Spleen (tissue), 11 donors: Measurements from ENCODE around the gene SNAPIN. TPM values are rescaled to one million over a fixed set of nuclear protein-coding genes. Genes with fewer than 3 reads are reported as not detected.
A peak's percentile ranks its signal among the peaks of the same experiment; 100 is the strongest.

Experiments used
- DNase-seq: peaks from one replicate; pipeline ENCODE4 v3.0.0-alpha.2; 2020
- H3K27ac ChIP-seq, 8 donors: fragments of 200-600 bp; sonication (generic) in 7 of 8; 1 replicate in 4 of 8; 2 replicates in 4 of 8; pipeline versions ENCODE4 v1.5.0 to v1.8.0; 2016 to 2021; ENCODE audit warnings: inconsistent platforms in 4 of 8, mild to moderate bottlenecking in 4 of 8, moderate library complexity in 1 of 8
- H3K27me3 ChIP-seq, 7 donors: fragments of 200-600 bp; sonication (generic) in 6 of 7; replicated peaks in 1 of 7; 1 replicate in 4 of 7; 2 replicates in 3 of 7; pipeline versions ENCODE4 v1.5.0 to v1.8.0; 2016 to 2021; ENCODE audit warnings: inconsistent platforms in 3 of 7, mild to moderate bottlenecking in 1 of 7
- H3K36me3 ChIP-seq, 6 donors: fragments of 200-600 bp; sonication (generic) in 5 of 6; 1 replicate in 4 of 6; 2 replicates in 2 of 6; pipeline versions ENCODE4 v1.5.0 to v1.8.0; 2016 to 2021; ENCODE audit warnings: inconsistent platforms in 2 of 6
- H3K4me1 ChIP-seq, 6 donors: fragments of 200-600 bp; sonication (generic) in 5 of 6; 1 replicate in 3 of 6; 2 replicates in 3 of 6; pipeline versions ENCODE4 v1.5.0 to v1.8.0; 2016 to 2021; ENCODE audit warnings: inconsistent platforms in 3 of 6
- H3K4me3 ChIP-seq, 8 donors: fragments of 200-600 bp; sonication (generic) in 7 of 8; 1 replicate in 4 of 8; 2 replicates in 4 of 8; pipeline versions ENCODE4 v1.5.0 to v1.8.0; 2016 to 2021; ENCODE audit warnings: inconsistent platforms in 4 of 8, mild to moderate bottlenecking in 4 of 8, moderate library complexity in 2 of 8
- H3K9me3 ChIP-seq, 8 donors: fragments of 200-600 bp; sonication (generic) in 7 of 8; 1 replicate in 4 of 8; 2 replicates in 4 of 8; pipeline versions ENCODE4 v1.5.0 to v1.8.0; 2016 to 2021; ENCODE audit warnings: inconsistent platforms in 4 of 8
- POLR2A ChIP-seq, 3 donors: fragments of 450-650 bp; IDR thresholded peaks; one replicate each; pipeline ENCODE4 v1.5.1; 2017; ENCODE audit warnings: antibody characterized with exemption in 3 of 3, mild to moderate bottlenecking in 1 of 3
- POLR2AphosphoS5 ChIP-seq, 3 donors: sonication (generic); formaldehyde crosslinking; IDR thresholded peaks; one replicate each; pipeline ENCODE4 v1.5.1; 2017; ENCODE audit warnings: antibody characterized with exemption in 3 of 3
- WGBS, 5 donors: extraction: QIAGEN DNeasy Blood & Tissue Kit in 3 of 5; methylation state at CpG; one replicate each; pipeline versions ENCODE4 v1.1.5 to v1.1.7; 2013 to 2018; 5-methylcytosine and 5-hydroxymethylcytosine counted together
- intact Hi-C: fragments of 100-400 bp; cut with DNase I; formaldehyde crosslinking; loops from one replicate; pipeline ENCODE4 v1.15.0; 2023; ENCODE audit warnings: low total_unique reads
- polyA plus RNA-seq, 3 donors: library from polyadenylated mRNA; stranded (reverse); fragments of 200-250 nt; gene quantifications; one replicate each; pipeline ENCODE4 v1.2.1, GENCODE V29; 2013
- total RNA-seq, 7 donors: library from RNA; depleted of rRNA in 3 of 7; stranded (reverse); fragments of >200 nt in 3 of 7; fragmentation: NEBNext Ultra II Directional in 4 of 7; extraction: Animal tissue kit (Norgen Biotek cat#: 25700) in 4 of 7; gene quantifications; one replicate each; pipeline versions ENCODE4 v1.1.0 to v1.2.1, GENCODE V29; 2016 to 2021
- TF ChIP-seq, protein P1 (sequence below), 11 experiments: fragments of 200-600 bp in 7 of 11; fragments of 450-650 bp in 4 of 11; sonication (generic) in 4 of 11; IDR thresholded peaks in 8 of 11; conservative IDR thresholded peaks in 3 of 11; 1 replicate in 7 of 11; 2 replicates in 4 of 11; pipeline versions ENCODE4 v1.4.0 to v1.8.0; 2016 to 2021; ENCODE audit warnings: antibody characterized with exemption in 11 of 11, inconsistent platforms in 4 of 11, mild to moderate bottlenecking in 1 of 11
- donor health status: healthy with polysubstance abuse.
- donor health status: DM: no; HTN: no; CAD: no; lungs with moderate emphysema.
- donor health status: DM: no; HTN: no; CAD: no.
- donor health status: Bipolar disorder and iron deficiency.
- donor health status: healthy.
- donor health status: DM: no; HTN: no; CAD: no.
- donor health status: DM: yes; HTN: yes; CAD: no.

Gene SNAPIN
- total and polyA plus RNA-seq, 10 donors: 26.3 to 60.7 (median 38.3) TPM

DNA sequence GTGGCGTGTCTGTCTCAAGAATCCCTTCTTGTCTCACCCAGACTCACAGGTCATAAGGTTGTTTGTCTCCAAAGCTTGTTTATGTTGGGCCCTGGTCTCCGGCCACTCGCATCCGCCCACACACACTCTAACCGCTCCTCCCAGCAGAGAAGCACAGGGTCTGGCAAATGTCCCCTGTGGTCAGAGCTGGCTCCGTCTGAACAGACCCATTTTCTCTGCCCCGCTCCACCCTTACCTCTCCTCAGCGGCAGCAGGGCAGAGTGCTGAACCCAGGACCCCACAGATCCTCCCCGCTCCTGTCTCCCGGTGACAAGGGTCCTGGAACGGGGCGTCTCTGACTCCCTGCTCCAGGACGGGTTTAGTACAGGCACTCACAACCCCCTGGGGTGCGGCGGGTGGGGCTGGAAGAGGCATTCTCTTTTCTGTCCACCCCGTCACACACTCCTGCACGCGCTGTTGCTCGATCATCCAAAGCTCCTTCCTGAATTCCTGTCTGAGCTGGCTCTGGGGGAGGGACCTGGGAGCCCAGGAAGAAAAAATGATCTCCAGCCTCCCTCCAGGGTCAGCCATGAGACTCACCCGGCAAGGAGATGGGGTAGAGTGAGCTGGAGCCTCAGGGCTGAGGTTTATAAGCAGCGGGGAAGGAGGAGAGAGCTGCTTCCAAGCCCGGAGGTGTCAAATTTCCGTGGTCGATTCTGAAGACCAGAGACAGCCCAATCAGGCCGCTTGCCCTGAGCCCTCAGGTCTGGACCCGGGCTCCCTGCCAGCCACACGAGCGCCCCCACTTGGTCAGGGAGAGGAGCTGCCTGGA is 31.4 kb upstream of the SNAPIN start, which contains the start of gene S100A13:
Gene S100A13, minus strand, starts transcription at position 602 of the 811 bp plus-strand sequence. CDS start 1,033 bp downstream, outside the sequence.
- peak within 1 kb of the TSS; percentile 62 to 87 (median 81) for H3K27ac ChIP-seq

DNA sequence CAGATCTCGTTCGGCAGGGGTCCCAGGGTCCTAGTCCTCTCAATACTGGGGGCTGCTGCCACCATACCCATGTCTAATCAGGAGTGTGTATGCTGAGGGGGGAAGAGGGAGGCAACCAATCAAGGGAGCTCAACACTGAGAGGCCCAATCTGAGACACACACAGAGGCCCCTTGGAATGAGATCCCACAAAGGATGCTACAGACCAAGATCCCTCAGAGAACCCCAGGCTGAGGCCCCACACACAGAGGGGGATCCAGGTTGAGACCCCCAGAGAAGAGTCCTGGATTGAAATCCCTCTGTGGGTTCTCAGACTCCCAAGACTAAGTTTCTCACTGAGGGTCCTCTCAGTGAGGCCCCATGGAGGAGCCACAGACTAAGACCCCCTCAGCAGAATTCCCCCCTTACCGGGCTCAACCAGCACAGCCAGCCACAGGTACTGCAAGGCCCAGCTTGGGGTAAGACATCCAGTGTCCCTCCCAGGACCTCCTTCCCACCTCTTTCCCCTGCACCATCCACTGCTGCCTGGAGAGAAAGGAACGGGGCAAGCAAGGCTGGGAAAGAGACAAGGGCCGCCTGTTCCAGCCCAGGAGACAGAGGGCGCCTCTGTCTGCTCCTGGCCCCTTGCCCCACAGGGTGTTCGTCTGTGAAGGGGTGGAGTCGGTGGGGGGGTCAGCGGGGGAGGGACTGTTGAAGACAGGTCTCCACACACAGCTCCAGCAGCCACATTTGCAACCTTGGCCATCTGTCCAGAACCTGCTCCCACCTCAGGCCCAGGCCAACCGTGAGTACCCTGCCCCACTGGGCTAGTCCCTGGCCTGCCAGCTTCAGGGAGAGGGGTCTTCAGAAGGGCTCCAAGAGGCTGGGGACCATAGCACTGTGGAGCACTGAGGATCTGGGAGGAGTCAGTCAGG is 30.5 kb upstream of the SNAPIN start, which contains the start of gene S100A1:
Gene S100A1, plus strand, starts transcription at position 720 of the 912 bp plus-strand sequence. CDS start 2,088 bp downstream, outside the sequence.
- Histone ChIP-seq H3K4me3 (peak within 1 kb of the TSS in 7 of 8 donors; percentile 28 to 62 (median 32)), H3K9me3 (no peaks in the 10 kb centered on the region), H3K4me1 (peaks cover 0 to 87% (median 31%) of the 10 kb centered on the region in 6 donors), H3K27ac (peak within 1 kb of the TSS; percentile 62 to 87 (median 81)), H3K27me3 (no peaks in the 10 kb centered on the region), H3K36me3 (peaks cover 0 to 8% (median 0%) of the 10 kb centered on the region in 6 donors)
- WGBS, 5 donors: 70 to 87% (median 78%) methylated on average over 7 to 10 of the region's 10 CpGs
- intact Hi-C loops: no loop called here
- no peak for TF ChIP-seq POLR2A (IDR thresholded peaks at IDR 0.05)
- TF ChIP-seq, protein P1, sequence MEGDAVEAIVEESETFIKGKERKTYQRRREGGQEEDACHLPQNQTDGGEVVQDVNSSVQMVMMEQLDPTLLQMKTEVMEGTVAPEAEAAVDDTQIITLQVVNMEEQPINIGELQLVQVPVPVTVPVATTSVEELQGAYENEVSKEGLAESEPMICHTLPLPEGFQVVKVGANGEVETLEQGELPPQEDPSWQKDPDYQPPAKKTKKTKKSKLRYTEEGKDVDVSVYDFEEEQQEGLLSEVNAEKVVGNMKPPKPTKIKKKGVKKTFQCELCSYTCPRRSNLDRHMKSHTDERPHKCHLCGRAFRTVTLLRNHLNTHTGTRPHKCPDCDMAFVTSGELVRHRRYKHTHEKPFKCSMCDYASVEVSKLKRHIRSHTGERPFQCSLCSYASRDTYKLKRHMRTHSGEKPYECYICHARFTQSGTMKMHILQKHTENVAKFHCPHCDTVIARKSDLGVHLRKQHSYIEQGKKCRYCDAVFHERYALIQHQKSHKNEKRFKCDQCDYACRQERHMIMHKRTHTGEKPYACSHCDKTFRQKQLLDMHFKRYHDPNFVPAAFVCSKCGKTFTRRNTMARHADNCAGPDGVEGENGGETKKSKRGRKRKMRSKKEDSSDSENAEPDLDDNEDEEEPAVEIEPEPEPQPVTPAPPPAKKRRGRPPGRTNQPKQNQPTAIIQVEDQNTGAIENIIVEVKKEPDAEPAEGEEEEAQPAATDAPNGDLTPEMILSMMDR (IDR thresholded peaks at IDR 0.05 in 8 of 11, conservative IDR thresholded peaks at IDR 0.05 in 3 of 11): peak in 3 of 11 experiments; percentile 5 to 31 (median 17)
- no peak for DNase-seq

More for the DNA sequence above, 31.4 kb upstream of the SNAPIN start, which contains the start of gene S100A13:
- H3K4me3 ChIP-seq: peak within 1 kb of the TSS in 7 of 8 donors; percentile 28 to 62 (median 32)
- H3K4me1 ChIP-seq: peaks cover 0 to 84% (median 32%) of the 10 kb centered on the region in 6 donors
- peaks cover 0 to 11% (median 0%) of the 10 kb centered on the region in 6 donors for H3K36me3 ChIP-seq
- no peak for TF ChIP-seq POLR2A (IDR thresholded peaks at IDR 0.05)
- TF ChIP-seq, protein P1 (IDR thresholded peaks at IDR 0.05 in 8 of 11, conservative IDR thresholded peaks at IDR 0.05 in 3 of 11): peak in 8 of 11 experiments; percentile 23 to 51 (median 38)
- TF ChIP-seq POLR2AphosphoS5 (IDR thresholded peaks at IDR 0.05): peak; percentile 63 to 81 (median 66)
- no peaks in the 10 kb centered on the region for H3K9me3 ChIP-seq
- H3K27me3 ChIP-seq: no peaks in the 10 kb centered on the region
- WGBS, 5 donors: 22 to 49% (median 39%) methylated on average over 25 to 28 of the region's 28 CpGs
- intact Hi-C loops: no loop called here
- DNase-seq: peak; percentile 85

DNA sequence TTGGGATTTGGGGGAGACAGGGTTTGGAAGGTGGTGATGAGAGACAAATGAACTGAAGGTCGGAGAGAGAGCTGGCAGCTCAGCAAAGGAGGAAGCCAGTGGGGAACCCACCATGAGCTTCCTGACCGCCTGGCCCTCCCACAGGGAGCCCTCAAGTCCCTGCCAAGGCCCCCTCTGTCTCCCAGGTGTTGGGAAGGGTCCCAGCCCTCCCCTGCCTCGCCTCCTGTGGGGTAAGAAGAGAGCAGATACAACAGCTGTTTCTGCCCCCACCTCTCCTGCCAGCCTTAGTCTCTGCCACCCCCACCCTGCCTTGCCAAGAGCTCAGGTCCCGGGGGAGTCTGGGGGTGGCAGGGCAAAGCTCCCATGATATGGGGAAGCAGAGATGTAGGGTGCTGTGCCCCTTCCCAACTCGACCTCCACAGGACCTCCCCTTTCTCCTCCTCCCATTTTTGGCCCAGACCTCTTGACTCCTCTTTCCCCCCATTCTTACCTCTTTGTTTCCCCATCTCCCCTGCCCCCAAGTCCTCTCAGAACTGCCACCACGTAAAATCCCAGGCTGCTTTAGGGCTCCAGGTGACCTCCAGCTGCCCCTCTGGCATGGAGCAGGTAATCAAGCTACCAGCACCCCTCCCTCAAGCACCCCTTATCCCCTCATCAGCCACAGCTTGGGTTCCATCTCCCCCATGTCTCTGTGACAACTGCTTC is 29.7 kb upstream of the SNAPIN start:
- intact Hi-C loops: no loop called here
- WGBS, 5 donors: 50 to 74% (median 58%) methylated on average over 6 of the region's 6 CpGs
- Histone ChIP-seq H3K36me3 (peaks cover 0 to 8% (median 0%) of the 10 kb centered on the region in 6 donors), H3K27ac (peak overlapping the region in 3 of 8 donors; percentile 38 to 84 (median 38)), H3K4me3 (no peak overlapping the region), H3K4me1 (peaks cover 0 to 87% (median 32%) of the 10 kb centered on the region in 6 donors), H3K27me3 (no peaks in the 10 kb centered on the region), H3K9me3 (no peaks in the 10 kb centered on the region)
- no peak for TF ChIP-seq POLR2AphosphoS5 (IDR thresholded peaks at IDR 0.05)
- no peak for TF ChIP-seq POLR2A (IDR thresholded peaks at IDR 0.05)
- TF ChIP-seq, protein P1 (IDR thresholded peaks at IDR 0.05 in 8 of 11, conservative IDR thresholded peaks at IDR 0.05 in 3 of 11): no peak
- no peak for DNase-seq
